ENCODE results near the gene CCIN.

CCIN gene

GRCh38 chr9:36194326-36195000 lies 25.3 kb downstream of the CCIN start:
- no peak for DNase-seq

- DNase-seq = no peak
These were observed 35.8 kb downstream of the CCIN start for GRCh38 chr9:36204906-36205547.

- no peak for DNase-seq
These were observed 37.8 kb downstream of the CCIN start for GRCh38 chr9:36207016-36207415.

- DNase-seq = no peak
These were observed 38.4 kb downstream of the CCIN start for GRCh38 chr9:36207546-36208012.

- no peak for DNase-seq
These were observed 39.5 kb downstream of the CCIN start for GRCh38 chr9:36208521-36209253.

GRCh38 chr9:36210722-36211121 lies 41.5 kb downstream of the CCIN start:
- DNase-seq = no peak

GRCh38 chr9:36211510-36211909 lies 42.3 kb downstream of the CCIN start:
- no peak for DNase-seq

- DNase-seq = no peak
These were observed 44.2 kb downstream of the CCIN start for GRCh38 chr9:36213387-36213786.

- DNase-seq = no peak
These were observed 44.8 kb downstream of the CCIN start for GRCh38 chr9:36213989-36214388.

- no peak for DNase-seq
These were observed 45.4 kb downstream of the CCIN start for GRCh38 chr9:36214571-36214970.

- no peak for DNase-seq
These were observed 48.2 kb downstream of the CCIN start for GRCh38 chr9:36217256-36217968.

GRCh38 chr9:36218011-36218410 lies 48.8 kb downstream of the CCIN start:
- DNase-seq = no peak

GRCh38 chr9:36218411-36218901 lies 49.3 kb downstream of the CCIN start:
- DNase-seq = no peak

Data from femur (tissue), 1 donor.